Gastrocnemius medialis (tissue), 4 donors: ENCODE results near the gene PLCB2. TPM values are rescaled to one million over a fixed set of nuclear protein-coding genes. Genes with fewer than 3 reads are reported as not detected.

Experiments
- ATAC-seq, 2 donors: fragments of 150-250 bp; one replicate each; pipeline ENCODE4 v1.9.1; 2016
- DNase-seq, 2 donors: peaks; one replicate each; pipeline ENCODE4 v3.0.0-alpha.2; 2019
- H3K27ac ChIP-seq, 4 donors: fragments of 200-600 bp; sonication (generic); 1 replicate in 1 of 4; 2 replicates in 3 of 4; pipeline ENCODE4 v1.5.1; 2016 to 2018; ENCODE audit warnings: mild to moderate bottlenecking in 2 of 4, moderate library complexity in 1 of 4
- H3K27me3 ChIP-seq, 3 donors: fragments of 200-600 bp; sonication (generic) in 2 of 3; 1 replicate in 1 of 3; 2 replicates in 2 of 3; pipeline versions ENCODE4 v1.5.1 to v1.6.0; 2016 to 2019; ENCODE audit warnings: mild to moderate bottlenecking in 1 of 3, moderate library complexity in 1 of 3
- H3K36me3 ChIP-seq, 2 donors: fragments of 200-600 bp; sonication (generic) in 1 of 2; one replicate each; pipeline ENCODE4 v1.5.1; 2017 to 2018
- H3K4me1 ChIP-seq, 2 donors: fragments of 200-600 bp; sonication (generic) in 1 of 2; one replicate each; pipeline ENCODE4 v1.5.1; 2016 to 2017; ENCODE audit warnings: mild to moderate bottlenecking in 2 of 2
- H3K4me3 ChIP-seq, 4 donors: fragments of 200-600 bp; sonication (generic) in 3 of 4; 1 replicate in 1 of 4; 2 replicates in 3 of 4; pipeline ENCODE4 v1.5.1; 2016 to 2019; ENCODE audit warnings: mild to moderate bottlenecking in 2 of 4
- H3K9me3 ChIP-seq, 3 donors: fragments of 200-600 bp; sonication (generic) in 2 of 3; 1 replicate in 1 of 3; 2 replicates in 2 of 3; pipeline ENCODE4 v1.5.1; 2016 to 2019
- POLR2A ChIP-seq, 2 donors: fragments of 450-650 bp; IDR thresholded peaks; one replicate each; pipeline ENCODE4 v1.6.1; 2017; ENCODE audit warnings: antibody characterized with exemption in 2 of 2, mild to moderate bottlenecking in 2 of 2, moderate library complexity in 2 of 2
- in situ Hi-C, 4 donors: fragments of 200-750 bp; cut with MboI; loops; one replicate each; pipeline versions ENCODE4 v1.15.0 to v1.8.0; 2017; ENCODE audit warnings: low sequenced_read_pairs in 4 of 4
- intact Hi-C: fragments of 100-400 bp; cut with DNase I; formaldehyde crosslinking; loops from one replicate; pipeline ENCODE4 v1.15.1; 2023; ENCODE audit warnings: low total_unique reads
- total RNA-seq, 4 donors: library from RNA; depleted of rRNA; stranded (reverse); fragments of >200 nt; gene quantifications; one replicate each; pipeline versions ENCODE4 v1.1.0 to v1.2.3, GENCODE V29; 2016
- TF ChIP-seq, protein P1 (sequence below), 5 experiments: fragments of 450-650 bp in 3 of 5; fragments of 200-600 bp in 2 of 5; sonication (generic) in 2 of 5; IDR thresholded peaks in 4 of 5; conservative IDR thresholded peaks in 1 of 5; 1 replicate in 4 of 5; 2 replicates in 1 of 5; pipeline ENCODE4 v1.5.1; 2016 to 2019; ENCODE audit warnings: antibody characterized with exemption in 5 of 5, mild to moderate bottlenecking in 3 of 5, moderate library complexity in 3 of 5

PLCB2 gene
- total RNA-seq, 4 donors from 2014 or later: 0.72 to 2.0 (median 1.4) TPM; not detected in 1

DNA sequence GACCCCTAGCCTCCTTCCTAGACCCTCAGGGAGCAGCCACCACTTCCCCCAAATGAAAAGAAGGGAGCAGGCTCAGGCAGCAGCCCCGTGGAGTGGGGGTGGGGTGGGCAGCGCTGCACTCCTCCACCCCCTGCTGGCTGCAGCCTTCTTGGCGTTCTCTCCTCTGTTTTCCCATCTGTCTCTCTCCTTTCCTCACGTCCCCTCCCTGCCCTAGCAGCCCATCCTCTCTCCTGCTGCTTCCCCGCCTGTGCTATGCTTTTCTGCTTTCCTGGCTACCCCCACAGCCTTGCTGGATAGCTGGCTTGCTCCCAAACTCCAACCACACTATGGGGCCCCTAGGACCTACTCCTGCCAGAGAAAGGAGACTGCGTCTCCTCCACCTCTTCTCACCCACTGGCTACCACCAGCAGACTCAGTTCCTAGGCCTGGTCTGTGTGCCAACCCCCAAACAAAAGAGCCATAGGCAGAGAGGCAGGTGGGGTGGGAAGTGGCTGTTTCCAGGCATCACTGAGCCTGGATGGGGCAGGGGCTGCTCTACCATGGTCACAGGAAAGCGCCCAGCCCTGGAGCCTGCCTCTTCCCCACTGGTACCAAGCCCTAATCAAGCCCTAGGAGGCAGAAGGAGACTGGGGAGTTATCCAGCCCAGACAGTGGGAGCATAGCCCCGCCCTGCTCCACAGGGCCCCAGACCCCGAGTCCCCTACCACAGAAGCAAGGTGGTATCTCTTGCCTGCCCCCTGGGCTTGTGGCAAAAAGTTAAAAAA, 46.9 kb upstream of the PLCB2 start:
- intact Hi-C loops: no loop called here
- ATAC-seq: no peak

DNA sequence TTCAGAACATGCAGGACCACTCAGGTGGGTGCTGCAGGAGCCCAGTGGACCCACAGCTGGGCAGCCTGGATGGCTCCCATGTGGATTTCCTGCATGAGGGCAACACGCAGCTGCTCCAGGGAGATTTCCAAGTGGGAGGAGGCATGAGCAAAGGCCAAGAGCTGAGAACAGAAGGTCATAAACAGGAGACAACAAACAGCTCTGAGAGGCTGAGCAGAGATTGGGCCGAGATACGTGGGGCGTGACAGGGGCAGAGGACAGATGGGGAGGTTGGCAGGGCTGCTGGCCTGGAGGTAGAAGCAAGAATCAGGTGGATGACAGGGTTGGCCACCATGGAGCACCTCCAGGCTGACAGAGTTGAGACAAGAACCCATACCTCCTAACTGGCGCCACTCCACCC, 46.0 kb upstream of the PLCB2 start:
- DNase-seq: peak; percentile 29 to 48
- peak; percentile 47 to 65 for ATAC-seq

More for the DNA sequence above, 46.9 kb upstream of the PLCB2 start:
- no peaks in the 10 kb centered on the region for H3K27me3 ChIP-seq
- H3K27ac ChIP-seq: peak overlapping the region in 2 of 4 donors; percentile 55 to 59
- H3K4me1 ChIP-seq: peaks cover 16 to 28% of the 10 kb centered on the region in 2 donors
- no peaks in the 10 kb centered on the region for H3K36me3 ChIP-seq
- no peak for DNase-seq
- no peak for TF ChIP-seq POLR2A (IDR thresholded peaks at IDR 0.05)
- TF ChIP-seq, protein P1, sequence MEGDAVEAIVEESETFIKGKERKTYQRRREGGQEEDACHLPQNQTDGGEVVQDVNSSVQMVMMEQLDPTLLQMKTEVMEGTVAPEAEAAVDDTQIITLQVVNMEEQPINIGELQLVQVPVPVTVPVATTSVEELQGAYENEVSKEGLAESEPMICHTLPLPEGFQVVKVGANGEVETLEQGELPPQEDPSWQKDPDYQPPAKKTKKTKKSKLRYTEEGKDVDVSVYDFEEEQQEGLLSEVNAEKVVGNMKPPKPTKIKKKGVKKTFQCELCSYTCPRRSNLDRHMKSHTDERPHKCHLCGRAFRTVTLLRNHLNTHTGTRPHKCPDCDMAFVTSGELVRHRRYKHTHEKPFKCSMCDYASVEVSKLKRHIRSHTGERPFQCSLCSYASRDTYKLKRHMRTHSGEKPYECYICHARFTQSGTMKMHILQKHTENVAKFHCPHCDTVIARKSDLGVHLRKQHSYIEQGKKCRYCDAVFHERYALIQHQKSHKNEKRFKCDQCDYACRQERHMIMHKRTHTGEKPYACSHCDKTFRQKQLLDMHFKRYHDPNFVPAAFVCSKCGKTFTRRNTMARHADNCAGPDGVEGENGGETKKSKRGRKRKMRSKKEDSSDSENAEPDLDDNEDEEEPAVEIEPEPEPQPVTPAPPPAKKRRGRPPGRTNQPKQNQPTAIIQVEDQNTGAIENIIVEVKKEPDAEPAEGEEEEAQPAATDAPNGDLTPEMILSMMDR (IDR thresholded peaks at IDR 0.05 in 4 of 5, conservative IDR thresholded peaks at IDR 0.05 in 1 of 5): peak in 4 of 5 experiments; percentile 8 to 38 (median 23)
- in situ Hi-C loops: no loop called here
- no peaks in the 10 kb centered on the region for H3K9me3 ChIP-seq
- no peak overlapping the region for H3K4me3 ChIP-seq

DNA sequence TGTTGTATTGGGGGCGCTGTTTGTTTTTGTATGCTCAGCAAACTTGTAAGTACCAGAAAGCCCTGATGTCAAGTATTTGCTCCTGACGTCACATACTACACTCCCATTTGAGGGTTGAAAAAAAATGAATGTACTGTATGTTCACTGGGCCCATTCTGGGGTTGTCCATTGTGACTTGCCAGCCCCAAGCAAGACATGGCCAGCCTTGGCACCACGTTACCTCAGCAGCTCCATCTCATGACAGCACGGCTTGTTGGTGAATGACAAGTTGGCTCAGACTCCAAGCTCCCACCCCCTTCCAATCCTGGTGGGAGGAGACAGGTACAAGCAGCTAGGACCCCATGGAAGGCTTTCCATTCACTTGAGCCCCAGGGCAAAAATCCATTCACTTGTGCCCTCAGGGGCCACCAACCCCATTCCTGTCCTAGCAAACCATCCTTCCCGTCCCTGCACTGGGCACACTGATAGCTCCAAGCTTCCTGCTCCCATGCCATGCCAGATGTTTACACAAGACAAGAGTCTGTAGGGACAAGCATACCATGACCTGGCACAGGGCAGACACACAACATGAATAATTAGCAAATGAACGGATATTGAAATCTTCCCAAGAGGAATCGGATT, 44.7 kb upstream of the PLCB2 start:
- no peak overlapping the region for H3K4me3 ChIP-seq
- H3K9me3 ChIP-seq: no peaks in the 10 kb centered on the region
- in situ Hi-C loops: no loop called here
- H3K4me1 ChIP-seq: peaks cover 13 to 17% of the 10 kb centered on the region in 2 donors
- no peak for TF ChIP-seq POLR2A (IDR thresholded peaks at IDR 0.05)
- TF ChIP-seq, protein P1 (IDR thresholded peaks at IDR 0.05 in 4 of 5, conservative IDR thresholded peaks at IDR 0.05 in 1 of 5): no peak
- ATAC-seq (no peak), DNase-seq (no peak)
- H3K27ac ChIP-seq: no peak overlapping the region
- H3K36me3 ChIP-seq: no peaks in the 10 kb centered on the region
- H3K27me3 ChIP-seq: no peaks in the 10 kb centered on the region
- intact Hi-C loops: no loop called here

More for the DNA sequence above, 46.0 kb upstream of the PLCB2 start:
- Histone ChIP-seq H3K27ac (peak overlapping the region in 3 of 4 donors; percentile 53 to 59 (median 55)), H3K4me3 (no peak overlapping the region), H3K36me3 (no peaks in the 10 kb centered on the region), H3K9me3 (no peaks in the 10 kb centered on the region), H3K27me3 (no peaks in the 10 kb centered on the region), H3K4me1 (peaks cover 16 to 27% of the 10 kb centered on the region in 2 donors)
- TF ChIP-seq, protein P1 (IDR thresholded peaks at IDR 0.05 in 4 of 5, conservative IDR thresholded peaks at IDR 0.05 in 1 of 5): no peak
- no peak for TF ChIP-seq POLR2A (IDR thresholded peaks at IDR 0.05)
- intact Hi-C loops (no loop called here), in situ Hi-C loops (no loop called here)

DNA sequence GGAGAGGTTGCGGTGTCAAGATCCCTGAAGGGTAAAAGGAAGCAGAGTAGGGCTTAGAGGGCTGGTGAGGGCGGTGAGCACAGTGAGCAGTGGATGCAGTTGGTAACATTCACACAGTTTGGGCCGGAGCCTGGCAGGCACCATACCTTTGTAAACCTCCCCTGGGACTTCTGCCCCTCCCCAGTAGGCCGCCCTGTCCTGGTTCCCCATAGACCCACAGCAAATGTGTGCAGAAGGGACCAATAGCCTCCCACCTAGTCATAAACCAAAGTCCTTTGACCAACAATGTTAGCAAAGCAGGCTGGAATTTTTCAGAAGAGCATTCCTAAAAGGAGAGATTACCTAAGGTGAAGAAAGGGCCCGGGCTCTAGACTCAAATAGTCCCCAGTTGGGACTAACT, 41.4 kb upstream of the PLCB2 start:
- intact Hi-C loops (no loop called here), in situ Hi-C loops (loop anchor here in 1 of 4 donors (10.0 kb wide), 1 partner anchor 76 kb away; no protein-coding TSS in a partner anchor)
- Histone ChIP-seq H3K4me1 (peaks cover 9 to 10% of the 10 kb centered on the region in 2 donors), H3K9me3 (no peaks in the 10 kb centered on the region), H3K36me3 (no peaks in the 10 kb centered on the region), H3K27me3 (no peaks in the 10 kb centered on the region), H3K27ac (no peak overlapping the region), H3K4me3 (no peak overlapping the region)
- DNase-seq (no peak), ATAC-seq (no peak)
- TF ChIP-seq POLR2A (IDR thresholded peaks at IDR 0.05): no peak
- TF ChIP-seq, protein P1 (IDR thresholded peaks at IDR 0.05 in 4 of 5, conservative IDR thresholded peaks at IDR 0.05 in 1 of 5): no peak
